NCI-H2081 treated with DMSO at 0.1 percent for 48 hours (cell line): ENCODE results near the gene ZNF341.
A peak's percentile ranks its signal among the peaks of the same experiment; 100 is the strongest.
"Not testable (repeated sequence)": the region's sequence is repeated elsewhere in the genome, so short reads cannot be mapped to it uniquely, and the experiment has no call there.

ENCODE experiments used
- DNase-seq: peaks from one replicate; lab custom pipeline; 2025; lab: John Stamatoyannopoulos, UW

Gene ZNF341

DNA sequence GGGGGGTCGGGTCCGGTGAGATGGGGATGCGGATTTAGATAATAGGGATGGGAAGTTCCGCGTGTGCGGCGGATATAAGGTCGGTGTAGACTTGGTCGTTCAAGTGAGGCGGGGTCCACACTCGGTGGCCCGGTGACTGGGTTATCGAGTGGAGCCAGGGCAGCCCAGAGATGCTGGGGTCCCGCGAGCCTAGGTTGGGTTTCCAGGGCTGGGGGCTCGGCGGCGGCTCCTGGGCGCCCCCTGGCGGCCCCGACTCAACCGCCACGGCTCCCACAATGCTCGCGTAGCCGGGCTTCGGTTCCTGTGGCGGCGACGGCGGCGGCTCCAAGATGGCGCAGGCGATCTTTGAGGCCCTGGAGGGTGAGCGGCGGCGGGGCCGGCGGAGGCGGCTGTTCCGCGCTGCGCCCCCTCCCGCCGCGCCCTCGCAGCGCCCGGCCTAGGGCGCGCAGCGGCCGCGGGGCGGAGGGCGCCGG is at the start of gene ZNF341:
ZNF341 (plus strand) TSS at position 304 of the 473 bp plus-strand sequence; CDS start at position 330, 26 bp downstream.
- DNase-seq, result peak; percentile 26

DNA sequence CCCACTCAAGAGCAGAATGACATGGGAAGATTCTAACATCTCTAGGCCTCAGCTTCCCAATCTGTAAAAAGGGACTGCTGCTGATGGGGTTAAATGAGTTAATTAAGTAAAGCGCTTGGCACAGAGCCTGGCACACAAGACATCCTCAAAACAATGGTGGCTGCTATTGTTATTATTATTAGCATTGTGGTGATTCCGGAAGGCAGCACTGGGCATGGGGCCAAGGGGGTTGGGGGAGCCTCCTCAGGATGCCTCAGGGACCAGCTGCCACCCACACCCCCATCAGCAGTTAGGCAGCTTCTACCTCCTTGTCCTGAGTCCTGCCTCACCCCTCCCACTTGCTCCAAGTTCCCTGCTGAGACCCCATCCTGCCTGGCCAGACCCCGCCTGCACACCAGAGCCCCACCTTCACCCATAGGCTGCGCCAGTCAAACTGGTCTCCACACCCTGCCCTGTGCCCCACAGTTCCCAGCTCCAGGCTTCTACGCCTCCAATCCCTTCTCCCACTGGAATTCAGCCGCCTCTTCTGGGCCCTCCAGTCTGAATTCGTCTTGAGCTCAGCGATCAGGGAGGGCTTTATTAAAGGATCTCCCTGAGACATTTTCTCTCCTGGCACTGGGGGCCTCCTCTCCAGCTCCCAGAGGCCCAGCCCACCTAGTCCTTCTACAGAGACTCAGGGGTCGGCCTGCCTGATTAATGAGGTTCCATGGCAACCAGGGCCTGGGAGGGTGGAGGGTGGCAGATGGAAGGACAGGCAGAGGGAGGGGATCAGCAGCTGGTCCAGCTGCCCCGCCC is 47.1 kb upstream of the ZNF341 start:
- peak; percentile 44 for DNase-seq

DNA sequence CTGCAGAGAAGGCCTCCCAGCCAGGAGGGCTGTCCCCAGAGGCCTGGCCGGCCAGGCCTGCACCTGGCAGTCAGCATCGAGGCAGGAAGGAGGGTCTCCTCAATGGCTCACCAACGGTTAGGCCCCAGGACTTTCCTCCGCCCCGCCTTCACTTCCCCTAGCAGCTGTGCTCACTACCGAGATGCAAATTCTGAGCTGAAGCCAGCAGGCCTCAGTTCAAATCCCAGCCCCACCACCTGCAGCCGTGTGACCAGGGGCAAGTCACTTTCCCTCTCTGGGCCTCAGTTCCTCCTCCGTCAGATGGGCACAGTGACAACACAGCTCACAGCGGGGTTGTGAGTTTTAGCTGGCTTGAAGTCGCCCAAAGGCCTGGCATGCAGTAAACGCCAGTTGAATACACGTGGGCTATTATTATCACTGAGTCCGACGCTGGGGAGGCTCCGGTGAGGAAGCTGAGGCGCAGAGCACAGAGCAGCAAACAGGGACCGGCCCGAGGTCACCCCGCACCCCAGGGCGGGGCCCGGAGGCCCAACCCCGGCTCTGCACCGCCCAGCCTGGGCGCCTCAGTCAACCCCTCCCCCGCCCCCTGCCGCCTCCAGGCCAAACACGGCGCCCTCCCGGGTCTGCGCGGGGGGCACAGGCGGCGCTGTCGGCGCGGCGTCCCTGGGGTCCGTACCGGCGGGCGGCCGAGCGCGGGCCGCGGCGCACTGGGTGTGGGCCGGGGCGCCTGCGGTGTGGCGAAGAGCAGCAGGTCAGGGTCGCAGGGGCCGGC is 46.3 kb upstream of the ZNF341 start:
- peak; percentile 44 for DNase-seq

DNA sequence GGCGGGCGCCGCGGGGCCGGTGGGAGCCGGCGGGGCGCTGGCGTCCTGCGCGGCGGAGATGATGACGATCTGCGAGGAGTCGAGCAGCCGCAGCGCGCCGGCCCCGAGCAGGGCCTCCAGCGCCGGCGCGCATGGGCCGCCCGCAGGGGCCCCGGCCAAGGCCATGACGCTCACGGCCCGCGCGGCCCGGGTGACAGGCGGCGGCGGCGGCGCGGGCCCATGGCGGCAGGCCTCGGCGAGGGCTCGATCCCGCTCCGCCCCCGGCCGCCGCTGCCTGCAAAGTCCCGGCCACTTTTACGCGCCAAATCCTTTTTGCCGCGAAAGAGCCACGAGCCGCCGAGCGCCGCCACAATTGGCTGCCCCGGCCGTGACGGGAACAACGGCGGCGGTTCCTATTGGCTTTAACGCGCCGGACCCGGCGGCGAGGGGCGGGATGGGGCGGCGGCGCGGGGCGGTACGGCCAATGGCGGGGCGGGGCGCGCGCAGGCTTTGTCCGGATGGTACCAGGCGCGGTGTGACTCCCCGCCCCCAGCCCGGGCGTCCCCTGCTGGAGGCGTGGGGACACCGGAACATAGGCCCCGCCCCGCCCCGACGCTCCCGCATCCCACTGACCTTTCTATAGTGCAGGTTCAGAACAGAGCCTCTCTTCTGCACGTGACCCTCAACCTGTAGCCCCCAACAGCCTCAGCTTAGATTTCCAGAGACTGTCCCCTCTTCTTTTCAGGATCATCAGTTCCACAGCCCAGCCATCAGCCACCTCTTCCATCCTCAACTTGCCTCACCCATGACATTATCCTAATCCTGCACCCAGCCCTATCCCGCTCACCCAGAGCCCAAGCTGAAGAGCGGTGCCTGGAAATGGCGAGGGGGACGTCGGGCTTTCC is 45.5 kb upstream of the ZNF341 start, which contains the start of gene E2F1:
E2F1 (minus strand) TSS at position 286 of the 884 bp plus-strand sequence; CDS start at position 165, 121 bp downstream.
- DNase-seq, result peak; percentile 76

DNA sequence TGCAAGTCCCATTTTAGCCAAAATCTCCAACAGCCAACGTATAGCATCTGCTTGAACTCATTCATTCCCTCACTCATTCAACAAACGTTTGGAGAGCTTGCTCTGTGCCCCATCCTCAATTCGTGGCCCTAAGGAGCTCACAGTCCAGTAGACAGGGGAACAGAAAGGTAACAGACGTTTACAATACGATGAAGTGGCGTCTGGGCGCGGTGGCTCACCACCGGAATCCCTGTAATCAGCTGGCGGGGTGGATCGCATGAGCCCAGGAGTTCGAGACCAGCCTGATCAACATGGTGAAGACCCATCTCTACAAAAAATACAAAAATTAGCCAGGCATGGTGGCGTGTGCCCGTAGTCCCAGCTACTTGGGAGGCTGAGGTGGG is 44.8 kb upstream of the ZNF341 start:
- no peak for DNase-seq

DNA sequence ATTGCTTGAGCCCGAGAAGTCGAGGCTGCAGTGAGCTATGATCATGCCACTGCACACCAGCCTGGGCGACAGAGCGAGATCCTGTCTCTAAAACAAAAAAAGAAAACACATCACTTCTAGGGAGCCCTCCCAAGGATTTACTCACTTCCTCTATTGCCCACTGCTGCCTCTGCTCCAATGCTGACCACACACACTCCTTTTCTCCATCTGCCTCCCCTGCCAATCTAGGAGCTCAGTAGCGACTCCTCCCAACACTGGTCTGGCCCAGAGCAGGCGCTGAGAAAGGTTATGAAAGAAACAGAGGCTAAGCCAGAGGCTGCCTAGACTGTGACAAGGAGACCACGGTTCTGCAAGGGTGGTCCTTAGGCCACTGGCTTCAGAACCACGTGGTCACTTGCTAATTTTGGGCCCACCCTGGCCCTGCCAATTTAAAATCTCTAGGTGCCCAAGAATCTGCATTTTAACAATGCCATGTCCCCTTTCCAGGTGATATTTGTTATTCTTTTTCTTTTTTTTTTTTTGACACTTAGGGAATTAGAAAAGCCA is 44.4 kb upstream of the ZNF341 start:
- DNase-seq, result no peak

DNA sequence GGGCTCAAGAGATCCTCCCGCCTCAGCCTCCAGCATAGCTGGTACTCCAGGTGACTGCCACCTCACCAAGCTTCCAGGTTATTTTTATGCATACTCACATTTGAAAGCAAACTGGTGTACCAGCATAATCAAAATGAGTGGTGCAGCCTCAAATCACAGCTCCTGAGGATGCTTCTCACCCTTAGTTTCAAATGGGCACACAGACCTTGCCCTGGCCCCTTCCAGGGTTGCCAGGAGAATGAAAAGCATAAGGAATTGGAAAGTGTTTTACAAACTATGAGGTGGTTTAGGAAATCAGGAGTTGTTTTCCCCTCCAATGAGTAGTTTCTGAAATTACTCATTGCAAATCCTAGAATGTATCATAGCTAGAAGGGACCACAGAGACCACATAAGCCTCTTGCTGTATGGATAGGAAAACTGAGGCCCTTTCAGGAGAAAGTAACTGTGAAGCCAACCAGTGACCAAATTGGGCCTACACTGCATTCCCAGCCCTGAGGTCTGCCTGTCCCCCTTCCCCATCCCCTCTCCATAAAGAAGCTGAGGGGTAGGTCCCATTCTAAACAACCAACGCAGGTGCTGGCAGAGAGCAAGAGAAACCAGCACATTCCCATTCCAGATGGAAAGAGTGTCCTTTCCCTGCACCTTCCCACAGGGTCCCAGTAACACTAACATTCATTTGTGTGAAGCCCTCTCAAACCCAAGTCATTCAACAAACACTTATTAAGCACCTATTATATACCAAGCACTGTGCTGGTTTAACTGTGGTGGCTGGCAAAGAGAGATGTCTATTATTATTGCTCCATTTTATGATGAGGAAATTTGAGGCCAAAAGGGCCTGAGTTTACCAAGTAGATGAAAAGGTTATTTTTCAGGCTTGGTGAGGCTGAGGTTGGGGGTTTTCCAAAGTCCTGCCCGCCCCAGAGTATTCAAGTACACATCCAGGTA is 43.5 kb upstream of the ZNF341 start:
- no peak for DNase-seq

DNA sequence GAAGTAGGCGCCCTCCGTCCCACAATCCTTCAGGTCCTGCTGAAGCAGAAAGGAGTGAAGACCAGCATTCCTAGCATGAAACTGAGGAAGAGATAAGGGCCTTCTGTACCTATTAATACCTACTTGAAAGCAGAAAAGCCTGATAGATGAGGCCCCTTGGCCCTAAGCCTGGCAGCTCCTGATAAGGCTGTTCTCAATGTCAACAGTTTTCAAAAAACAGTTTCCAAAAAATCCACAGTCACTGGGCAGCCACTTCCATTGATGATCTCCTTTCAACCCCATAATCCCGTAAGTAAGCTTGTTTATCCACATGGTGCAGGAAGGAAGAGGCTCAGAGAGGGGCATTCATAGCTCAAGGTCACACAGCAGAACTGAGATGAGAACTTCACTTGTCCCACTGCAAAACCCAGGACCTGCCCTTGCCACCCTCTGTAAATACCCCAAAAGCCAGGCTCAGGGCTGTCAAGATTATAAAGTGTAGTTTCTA is 42.8 kb upstream of the ZNF341 start:
- no peak for DNase-seq

DNA sequence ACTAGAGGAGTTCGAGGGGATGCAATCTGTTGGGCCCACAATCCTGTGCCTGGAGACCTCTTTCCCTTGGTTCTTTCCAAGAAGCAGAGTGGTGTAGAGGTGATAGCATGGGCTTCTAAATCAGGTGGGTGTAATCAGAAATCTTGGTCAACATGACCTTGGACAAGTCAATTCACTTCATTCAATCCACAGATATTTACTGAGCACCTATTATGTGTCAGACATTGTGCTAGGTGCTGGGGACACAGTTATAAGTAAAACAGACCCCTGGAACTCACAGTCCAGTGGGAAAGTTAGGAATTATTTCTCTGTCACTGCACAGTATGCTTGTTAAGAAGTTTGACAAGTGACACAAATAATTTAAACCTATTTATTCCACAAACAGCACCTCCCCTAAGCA is 42.3 kb upstream of the ZNF341 start:
- no peak for DNase-seq

DNA sequence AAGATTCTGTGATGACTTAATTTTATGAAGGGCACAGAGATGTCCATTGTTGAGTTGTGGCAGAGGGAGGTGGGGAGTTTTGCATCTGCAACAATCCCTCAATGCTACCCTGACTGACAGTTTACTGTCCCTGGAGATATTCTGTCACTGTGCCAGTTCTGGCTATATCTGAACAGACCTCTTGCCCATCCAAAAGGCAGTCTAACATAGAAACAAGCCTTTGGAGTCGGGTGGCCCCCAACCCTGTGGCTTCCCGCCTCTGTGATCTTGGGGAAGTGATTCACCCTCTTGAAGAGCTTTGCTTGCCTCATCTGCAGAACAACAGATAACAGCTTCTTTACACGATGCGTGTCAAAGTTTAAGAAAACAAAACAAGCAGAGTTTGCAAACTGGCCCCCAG is 41.8 kb upstream of the ZNF341 start:
- DNase-seq, result no peak

DNA sequence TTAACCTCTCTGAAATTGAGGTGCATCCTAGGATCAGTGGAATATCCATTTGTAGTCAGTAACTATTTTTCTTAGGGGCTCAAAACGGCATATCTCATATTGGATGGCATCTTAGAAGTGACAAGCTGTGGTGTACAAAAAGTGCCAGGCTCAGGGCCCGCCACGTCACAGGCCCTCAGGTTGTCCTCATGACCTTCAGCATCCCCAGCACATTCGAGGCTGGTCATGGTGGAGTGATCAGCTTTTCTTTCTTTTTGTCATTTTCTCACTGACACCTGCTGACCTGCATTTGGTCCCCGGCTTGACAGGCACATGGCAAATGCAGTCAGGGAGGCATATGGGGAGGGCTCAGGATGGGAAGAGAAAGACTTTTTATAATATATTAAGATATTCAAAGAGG is 38.5 kb upstream of the ZNF341 start:
- no peak for DNase-seq

DNA sequence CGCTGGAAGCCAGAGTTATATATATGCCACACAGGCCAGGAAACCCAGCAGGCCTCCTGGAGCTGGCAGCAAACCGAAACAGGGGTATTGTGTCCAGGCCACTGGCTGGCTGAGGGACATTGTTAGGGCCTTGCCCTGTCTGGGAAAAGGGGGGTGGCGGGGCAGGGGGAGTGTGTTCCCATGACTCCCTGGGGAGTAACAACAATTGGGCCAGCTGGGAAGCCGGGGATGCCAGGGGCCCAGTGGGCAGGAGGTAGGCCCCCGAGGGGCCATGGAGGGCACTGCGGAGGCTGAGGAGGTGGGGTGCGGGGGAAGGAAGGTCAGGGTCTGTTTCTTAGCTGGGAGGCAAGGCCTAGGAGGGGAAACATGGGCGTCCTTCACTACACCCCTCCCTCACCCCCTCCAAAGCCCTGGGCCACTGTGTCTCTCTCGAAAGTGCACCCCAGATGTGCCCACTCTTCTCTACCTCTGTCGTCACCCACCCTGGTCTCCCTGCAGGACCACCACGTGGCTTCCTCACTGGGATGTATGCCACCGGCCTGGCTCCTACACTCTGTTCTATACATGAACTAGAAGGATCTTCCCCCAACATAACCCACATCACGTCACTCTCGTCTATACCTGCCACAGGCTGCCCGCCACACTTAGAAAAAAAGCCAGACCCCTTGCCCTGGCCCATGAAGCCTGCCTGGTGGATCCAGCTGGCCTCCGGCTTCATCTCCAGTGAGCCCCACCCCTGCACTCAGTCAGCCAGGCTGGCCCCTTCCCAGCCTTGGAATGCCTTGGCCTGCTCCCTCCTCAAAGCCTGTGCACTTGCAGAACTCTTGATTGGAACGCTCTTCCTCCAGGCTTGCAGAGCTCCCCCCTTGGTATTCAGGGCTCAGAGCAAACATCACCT is 37.8 kb upstream of the ZNF341 start:
- no peak for DNase-seq

DNA sequence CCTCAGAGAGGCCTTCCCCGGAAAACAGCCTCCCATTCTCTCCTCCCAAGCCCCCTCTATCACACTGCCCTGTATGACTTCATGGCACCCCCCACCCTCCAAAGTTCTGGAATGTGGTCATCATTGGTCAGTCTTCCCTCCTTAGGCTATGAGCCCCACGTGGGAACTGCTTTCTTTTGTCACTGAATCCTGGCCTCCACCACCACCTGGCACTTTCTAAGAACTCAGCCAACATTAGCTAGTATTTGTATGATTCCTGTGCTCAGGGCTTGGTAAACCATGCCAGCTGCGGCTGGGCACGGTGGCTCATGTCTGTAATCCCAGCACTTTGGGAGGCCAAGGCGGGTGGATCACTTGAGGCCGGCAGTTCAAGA is 37.2 kb upstream of the ZNF341 start:
- no peak for DNase-seq

DNA sequence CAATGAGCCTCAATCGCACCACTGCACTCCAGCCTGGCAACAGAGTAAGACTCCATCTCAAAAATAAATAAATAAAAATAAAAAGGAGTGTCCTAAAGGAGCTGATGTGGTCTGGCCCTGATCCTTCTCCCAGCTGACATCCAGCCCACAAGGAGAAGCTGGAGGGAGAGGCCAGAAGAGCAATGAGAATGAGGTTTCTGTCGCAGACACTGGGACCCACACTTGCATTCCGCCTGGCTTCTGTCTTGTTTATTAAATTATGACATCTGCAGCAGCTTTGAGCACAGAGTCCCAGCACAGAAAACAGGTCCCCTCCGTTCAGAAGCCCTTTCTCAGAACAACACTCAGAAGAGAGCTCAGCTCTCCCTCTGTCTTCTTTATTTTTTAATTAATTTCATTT is 35.3 kb upstream of the ZNF341 start:
- no peak for DNase-seq

DNA sequence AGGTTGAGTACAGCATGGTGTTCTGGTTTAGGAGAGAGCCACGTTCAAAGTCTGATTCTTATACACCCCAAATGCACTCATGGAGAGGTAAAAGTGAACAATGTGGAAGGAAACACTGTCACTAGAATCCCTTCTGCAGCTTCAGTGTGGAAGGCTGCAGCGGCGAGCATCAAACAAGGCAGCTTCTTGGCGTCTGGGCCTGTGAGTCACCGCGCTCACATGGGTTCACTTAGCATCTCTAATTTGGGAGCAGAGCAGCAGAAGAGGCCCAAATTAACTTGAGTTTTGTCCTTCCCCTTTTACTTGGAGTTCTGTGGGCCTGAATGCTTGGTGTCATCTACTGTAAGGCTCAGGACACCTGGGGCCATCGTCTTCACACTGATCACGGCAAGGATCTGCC is 34.7 kb upstream of the ZNF341 start:
- no peak for DNase-seq

DNA sequence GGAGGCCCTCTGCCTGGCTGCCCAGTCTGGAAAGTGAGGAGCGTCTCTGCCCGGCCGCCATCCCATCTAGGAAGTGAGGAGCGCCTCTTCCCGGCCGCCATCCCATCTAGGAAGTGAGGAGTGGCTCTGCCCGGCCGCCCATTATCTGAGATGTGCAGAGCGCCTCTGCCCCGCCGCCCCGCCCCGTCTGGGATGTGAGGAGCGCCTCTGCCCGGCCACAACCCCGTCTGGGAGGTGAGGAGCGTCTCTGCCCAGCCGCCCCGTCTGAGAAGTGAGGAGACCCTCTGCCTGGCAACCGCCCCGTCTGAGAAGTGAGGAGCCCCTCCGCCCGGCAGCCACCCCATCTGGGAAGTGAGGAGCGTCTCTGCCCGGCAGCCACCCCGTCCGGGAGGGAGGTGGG is 32.8 kb upstream of the ZNF341 start:
- DNase-seq, result not testable (repeated sequence)

DNA sequence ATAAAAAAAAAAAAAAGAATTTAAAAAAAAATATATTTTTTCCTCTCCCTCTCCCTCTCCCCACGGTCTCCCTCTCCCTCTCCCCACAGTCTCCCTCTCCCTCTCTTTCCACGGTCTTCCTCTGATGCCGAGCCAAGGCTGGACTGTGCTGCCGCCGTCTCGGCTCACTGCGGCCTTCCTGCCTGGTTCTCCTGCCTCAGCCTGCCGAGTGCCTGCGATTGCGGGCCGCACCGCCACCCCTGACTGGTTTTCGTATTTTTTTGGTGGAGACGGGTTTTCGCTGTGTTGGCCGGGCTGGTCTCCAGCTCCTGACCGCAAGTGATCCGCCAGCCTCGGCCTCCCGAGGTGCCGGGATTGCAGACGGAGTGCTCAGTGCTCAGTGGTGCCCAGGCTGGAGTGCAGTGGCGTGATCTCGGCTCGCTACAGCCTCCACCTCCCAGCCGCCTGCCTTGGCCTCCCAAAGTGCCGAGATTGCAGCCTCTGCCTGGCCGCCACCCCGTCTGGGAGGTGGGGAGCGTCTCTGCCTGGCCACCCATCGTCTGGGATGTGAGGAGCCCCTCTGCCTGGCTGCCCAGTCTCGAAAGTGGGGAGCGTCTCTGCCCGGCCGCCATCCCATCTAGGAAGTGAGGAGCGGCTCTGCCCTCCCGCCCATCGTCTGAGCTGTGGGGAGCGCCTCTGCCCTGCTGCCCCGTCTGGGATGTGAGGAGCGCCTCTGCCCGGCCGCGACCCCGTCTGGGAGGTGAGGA is 30.9 kb upstream of the ZNF341 start:
- DNase-seq, result not testable (repeated sequence)

DNA sequence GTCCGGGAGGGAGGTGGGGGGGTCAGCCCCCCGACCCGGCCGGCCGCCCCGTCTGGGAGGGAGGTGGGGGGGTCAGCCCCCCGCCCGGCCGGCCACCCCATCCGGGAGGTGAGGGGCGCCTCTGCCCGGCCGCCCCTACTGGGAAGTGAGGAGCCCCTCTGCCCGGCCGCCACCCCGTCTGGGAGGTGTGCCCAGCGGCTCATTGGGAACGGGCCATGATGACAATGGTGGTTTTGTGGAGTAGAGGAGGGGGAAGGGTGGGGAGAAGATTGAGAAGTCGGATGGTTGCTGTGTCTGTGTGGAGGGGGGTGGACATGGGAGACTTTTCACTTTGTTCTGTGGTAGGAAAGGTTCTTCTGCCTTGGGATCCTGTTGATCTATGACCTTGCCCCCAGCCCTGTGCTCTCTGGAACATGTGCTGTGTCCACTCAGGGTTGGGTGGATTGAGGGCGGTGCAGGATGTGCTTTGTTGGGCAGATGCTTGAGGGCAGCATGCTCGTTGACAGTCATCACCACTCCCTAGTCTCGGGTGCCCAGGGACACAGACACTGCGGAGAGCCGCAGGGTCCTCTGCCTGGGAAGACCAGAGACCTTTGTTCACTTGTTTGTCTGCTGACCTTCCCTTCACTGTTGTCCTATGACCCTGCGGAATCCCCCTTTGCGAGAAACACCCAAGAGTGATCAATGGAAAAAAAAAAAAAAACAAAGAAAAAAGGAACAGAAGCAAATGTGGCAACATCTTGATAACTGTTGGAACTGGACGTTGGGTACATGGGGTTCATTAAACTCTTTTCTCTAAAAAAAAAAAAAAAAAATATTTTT is 30.0 kb upstream of the ZNF341 start:
- no peak for DNase-seq
